GM18519 (cell line): Measurements from ENCODE around the gene ADRA2A.

ENCODE experiments used
- ATAC-seq: cut with Tn5 transposase; IDR thresholded peaks from one replicate; pipeline ENCODE4 v1.9.1; 2021; ENCODE audit warnings: mild to moderate bottlenecking, moderate library complexity; ENCODE audit not compliant: unreplicated experiment, low FRiP score

The ADRA2A gene

GRCh38 chr10:111128331-111129180 is 51.7 kb downstream of the ADRA2A start:
- ATAC-seq, result no peak

GRCh38 chr10:111129363-111129762 is 52.5 kb downstream of the ADRA2A start:
- ATAC-seq, result no peak

GRCh38 chr10:111130471-111130870 is 53.6 kb downstream of the ADRA2A start:
- ATAC-seq, result no peak
